IMR-90 (cell line): ENCODE results near the gene COLGALT1. TPM values are rescaled to one million over a fixed set of nuclear protein-coding genes. Genes with fewer than 3 reads are reported as not detected.

Experiments used
- ATAC-seq: fragments of 200-7000 bp; cut with Tn5 transposase; 2 replicates; pipeline ENCODE4 v1.9.1; 2020; ENCODE audit warnings: low read depth, mild to moderate bottlenecking, moderate library complexity
- BruUV-seq: library from RNA; stranded (reverse); fragments of 400-500 nt; replicated peaks from 2 replicates; lab custom pipeline; 2021; lab: Mats Ljungman, UMichigan
- CTCF ChIA-PET: fragments of 300-600 bp; formaldehyde crosslinking; extraction: SDS; loops from one replicate; lab custom pipeline; 2021; ENCODE audit warnings: antibody characterized with exemption; lab: Yijun Ruan, JAX
- POLR2A ChIA-PET: fragments of 300-600 bp; sonication (Branson Sonifier 250); formaldehyde crosslinking; loops from one replicate; lab custom pipeline; 2022; ENCODE audit warnings: antibody characterized with exemption; ENCODE audit not compliant: unreplicated experiment; lab: Charles Lee
- DNase-seq: peaks from one replicate; pipeline ENCODE4 v3.0.0; 2013
- H2AFZ ChIP-seq: replicated peaks from 2 replicates; pipeline ENCODE3; 2013; ENCODE audit warnings: low read length, mild to moderate bottlenecking; ENCODE audit not compliant: poor library complexity
- H2AK5ac ChIP-seq: 2 replicates; pipeline ENCODE4 v1.6.1; 2013; ENCODE audit warnings: low read depth, low read length, inconsistent platforms
- H2AK9ac ChIP-seq: replicated peaks from 2 replicates; pipeline ENCODE3; 2013; ENCODE audit warnings: mild to moderate bottlenecking, low read depth, low read length, moderate library complexity; ENCODE audit not compliant: poor library complexity
- H2BK120ac ChIP-seq: 2 replicates; pipeline ENCODE4 v1.6.1; 2013; ENCODE audit warnings: low read depth, low read length, inconsistent platforms
- H2BK15ac ChIP-seq: 3 replicates; pipeline ENCODE4 v1.6.1; 2013; ENCODE audit warnings: low read depth, low read length, inconsistent platforms
- H2BK20ac ChIP-seq: 2 replicates; pipeline ENCODE4 v1.6.1; 2013; ENCODE audit warnings: low read depth, mild to moderate bottlenecking, inconsistent platforms, low read length, moderate library complexity
- H2BK5ac ChIP-seq: 2 replicates; pipeline ENCODE4 v1.6.1; 2013; ENCODE audit warnings: mild to moderate bottlenecking, low read depth, low read length, inconsistent platforms; ENCODE audit not compliant: poor library complexity, severe bottlenecking
- H3K14ac ChIP-seq: replicated peaks from 2 replicates; pipeline ENCODE4 v1.6.1; 2013; ENCODE audit warnings: low read depth, low read length, inconsistent platforms
- H3K18ac ChIP-seq: 2 replicates; pipeline ENCODE4 v1.6.1; 2013; ENCODE audit warnings: low read depth, low read length, control low read depth
- H3K23ac ChIP-seq: 2 replicates; pipeline ENCODE4 v1.6.1; 2013; ENCODE audit warnings: low read depth, low read length, inconsistent platforms
- H3K27ac ChIP-seq: 2 replicates; pipeline ENCODE4 v1.5.1; 2013; ENCODE audit warnings: mild to moderate bottlenecking, control low read depth, low read length; ENCODE audit not compliant: insufficient read depth
- H3K27me3 ChIP-seq: 2 replicates; pipeline ENCODE4 v1.6.1; 2013; ENCODE audit warnings: low read length; ENCODE audit not compliant: control insufficient read depth, insufficient read depth
- H3K36me3 ChIP-seq: 2 replicates; pipeline ENCODE4 v1.6.1; 2013; ENCODE audit warnings: low read length, mixed read lengths; ENCODE audit not compliant: control insufficient read depth, insufficient read depth
- H3K4ac ChIP-seq: 2 replicates; pipeline ENCODE4 v1.6.1; 2013; ENCODE audit warnings: low read depth, low read length, inconsistent platforms
- H3K4me1 ChIP-seq: 2 replicates; pipeline ENCODE4 v1.6.1; 2013; ENCODE audit warnings: low read length, mixed read lengths; ENCODE audit not compliant: control insufficient read depth, insufficient read depth
- H3K4me2 ChIP-seq: 2 replicates; pipeline ENCODE4 v1.6.1; 2013; ENCODE audit warnings: low read depth, mild to moderate bottlenecking, control low read depth, low read length, moderate library complexity
- H3K4me3 ChIP-seq: 2 replicates; pipeline ENCODE4 v1.5.1; 2013; ENCODE audit warnings: low read depth, mild to moderate bottlenecking, control low read depth, low read length, moderate library complexity; ENCODE audit not compliant: insufficient read depth
- H3K56ac ChIP-seq: 2 replicates; pipeline ENCODE4 v1.6.1; 2013; ENCODE audit warnings: low read length, inconsistent platforms; ENCODE audit not compliant: insufficient read depth; ENCODE audit errors: extremely low read depth
- H3K79me1 ChIP-seq, 2 experiments: 2 replicates each; pipeline ENCODE4 v1.6.1; 2013; ENCODE audit warnings: low read length in 2 of 2, inconsistent platforms in 1 of 2, low read depth in 1 of 2
- H3K9ac ChIP-seq: 2 replicates; pipeline ENCODE4 v1.6.1; 2013; ENCODE audit warnings: low read depth, low read length, control low read depth
- H3K9me1 ChIP-seq: 2 replicates; pipeline ENCODE4 v1.6.1; 2013; ENCODE audit warnings: low read length, inconsistent platforms; ENCODE audit not compliant: insufficient read depth
- H3K9me3 ChIP-seq: 2 replicates; pipeline ENCODE4 v1.6.1; 2013; ENCODE audit warnings: low read length; ENCODE audit not compliant: control insufficient read depth, insufficient read depth
- H4K20me1 ChIP-seq: 2 replicates; pipeline ENCODE4 v1.6.1; 2013; ENCODE audit warnings: low read length, inconsistent platforms; ENCODE audit not compliant: insufficient read depth
- H4K5ac ChIP-seq: 2 replicates; pipeline ENCODE4 v1.6.1; 2013; ENCODE audit warnings: mild to moderate bottlenecking, low read depth, low read length, control low read depth
- H4K8ac ChIP-seq, 2 experiments: 2 replicates each; pipeline ENCODE4 v1.6.1; 2013; ENCODE audit warnings: low read depth in 2 of 2, low read length in 2 of 2, control low read depth in 1 of 2, inconsistent platforms in 1 of 2
- H4K91ac ChIP-seq: 2 replicates; pipeline ENCODE4 v1.6.1; 2013; ENCODE audit warnings: low read depth, low read length, inconsistent platforms; ENCODE audit not compliant: insufficient read depth
- FOS ChIP-seq: fragments of 150-350 bp; IDR thresholded peaks from 2 replicates; pipeline ENCODE4 v1.6.1; 2016; ENCODE audit warnings: low read depth, low read length
- MAFK ChIP-seq: IDR thresholded peaks from 2 replicates; pipeline ENCODE4 v1.6.1; 2012; ENCODE audit warnings: low read depth, low read length, improper control_type of control experiment
- WGBS, 2 experiments: methylation state at CpG; one replicate each; pipeline versions ENCODE4 v1.1.5 to v1.1.7; 2013; ENCODE audit warnings: missing lambda C conversion rate in 2 of 2; ENCODE audit not compliant: insufficient read length in 1 of 2; ENCODE audit errors: extremely low coverage in 2 of 2; 5-methylcytosine and 5-hydroxymethylcytosine counted together
- dilution Hi-C: fragments of 300-500 bp; cut with HindIII; formaldehyde crosslinking; loops from one replicate; pipeline ENCODE4 v1.14.3; 2018; ENCODE audit warnings: low sequenced_read_pairs; ENCODE audit not compliant: unreplicated experiment
- in situ Hi-C: fragments of 300-500 bp; cut with MboI; formaldehyde crosslinking; loops from 3 replicates; pipeline ENCODE4 v1.14.3; 2019; ENCODE audit warnings: low sequenced_read_pairs, inconsistent platforms, mixed read lengths
- intact Hi-C: fragments of 100-400 bp; cut with micrococcal nuclease; formaldehyde crosslinking; loops from 2 replicates; pipeline ENCODE4 v1.10.0; 2022
- polyA plus RNA-seq, 3 experiments: library from polyadenylated mRNA; depleted of rRNA; stranded (reverse); fragments of >200 nt; gene quantifications; 2 replicates each; pipeline ENCODE4 v1.2.3, GENCODE V29; 2012; ENCODE audit warnings: low replicate concordance in 1 of 3
- total RNA-seq: library from RNA; depleted of rRNA; stranded (reverse); fragments of >200 nt; gene quantifications from 2 replicates; pipeline ENCODE4 v1.2.3, GENCODE V29; 2012
- TF ChIP-seq, protein P1 (sequence below): fragments of 150-350 bp; IDR thresholded peaks from 2 replicates; pipeline ENCODE4 v1.6.1; 2017; ENCODE audit warnings: mild to moderate bottlenecking, antibody characterized with exemption, low read length, low read depth

The COLGALT1 gene
- total and polyA plus RNA-seq, 2 of the 4 experiments (the other 2 are of a cell fraction): 77.1 to 117 TPM

DNA sequence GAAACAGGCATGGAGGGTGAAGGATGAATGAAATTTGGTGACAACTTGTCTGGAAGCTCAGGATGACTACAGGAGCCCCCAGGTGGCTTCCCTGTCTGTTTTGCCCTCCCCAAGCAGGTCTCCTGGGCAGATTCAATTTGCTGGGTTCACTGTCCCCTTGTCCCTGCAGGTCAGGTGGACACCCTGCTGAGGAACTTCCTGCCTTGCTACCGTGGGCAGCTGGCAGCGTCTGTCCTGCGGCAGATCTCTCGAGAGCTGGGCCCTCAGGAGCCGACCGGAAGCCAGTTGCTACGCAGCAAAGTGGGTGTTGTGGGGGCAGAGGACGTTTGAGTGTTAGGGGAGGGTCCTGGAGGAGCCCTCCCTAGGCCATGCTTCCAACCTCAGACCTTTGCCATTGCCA lies 24.9 kb upstream of the COLGALT1 start:
- Histone ChIP-seq H4K8ac (no peak overlapping the region), H3K9me3 (peaks cover 11% of the 10 kb centered on the region), H2BK120ac (no peak overlapping the region), H3K27ac (no peak overlapping the region), H3K4ac (no peak overlapping the region), H4K91ac (no peak overlapping the region), H4K5ac (no peak overlapping the region), H2AK9ac (peak overlapping the region; percentile 65), H2AK5ac (no peak overlapping the region), H2BK15ac (no peak overlapping the region), H3K79me1 (no peaks in the 10 kb centered on the region), H3K9ac (no peak overlapping the region), H2BK20ac (no peak overlapping the region), H3K4me2 (0 out of 2 replicates have a peak overlapping the region, but pooled peaks have one; percentile 5), H3K23ac (no peak overlapping the region), H3K36me3 (no peaks in the 10 kb centered on the region), H3K4me1 (peaks cover 2% of the 10 kb centered on the region; the same call in 1 of the 2 replicates), H3K14ac (no peak overlapping the region), H3K18ac (no peak overlapping the region), H3K27me3 (peaks cover 6% of the 10 kb centered on the region; the same call in 1 of the 2 replicates), H2BK5ac (no peak overlapping the region), H3K4me3 (no peak overlapping the region), H2AFZ (peak overlapping the region; percentile 68), H3K9me1 (peaks cover 3% of the 10 kb centered on the region; the same call in 1 of the 2 replicates), H4K20me1 (no peaks in the 10 kb centered on the region), H3K56ac (no peak overlapping the region)
- no peak for TF ChIP-seq FOS
- TF ChIP-seq MAFK: no peak
- TF ChIP-seq, protein P1, sequence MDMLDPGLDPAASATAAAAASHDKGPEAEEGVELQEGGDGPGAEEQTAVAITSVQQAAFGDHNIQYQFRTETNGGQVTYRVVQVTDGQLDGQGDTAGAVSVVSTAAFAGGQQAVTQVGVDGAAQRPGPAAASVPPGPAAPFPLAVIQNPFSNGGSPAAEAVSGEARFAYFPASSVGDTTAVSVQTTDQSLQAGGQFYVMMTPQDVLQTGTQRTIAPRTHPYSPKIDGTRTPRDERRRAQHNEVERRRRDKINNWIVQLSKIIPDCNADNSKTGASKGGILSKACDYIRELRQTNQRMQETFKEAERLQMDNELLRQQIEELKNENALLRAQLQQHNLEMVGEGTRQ: 0 out of 2 replicates have a peak, but pooled peaks have one; percentile 4
- WGBS, 2 experiments: no CpG with 5 or more reads among the region's 8 CpGs
- DNase-seq (no peak), ATAC-seq (peak; percentile 54)
- in situ Hi-C loops (no loop called here), dilution Hi-C loops (no loop called here), intact Hi-C loops (no loop called here)
- CTCF ChIA-PET: interaction anchor here (0.8 kb wide), 1 partner anchor 18 kb away, joined by 4 read pairs; no protein-coding TSS in a partner anchor
- no TSS peak for BruUV-seq
- POLR2A ChIA-PET: no interaction called here
